ENCODE data around the gene EPC2.
"Not testable (repeated sequence)": the region's sequence is repeated elsewhere in the genome, so short reads cannot be mapped to it uniquely, and the experiment has no call there.

The EPC2 gene

DNA sequence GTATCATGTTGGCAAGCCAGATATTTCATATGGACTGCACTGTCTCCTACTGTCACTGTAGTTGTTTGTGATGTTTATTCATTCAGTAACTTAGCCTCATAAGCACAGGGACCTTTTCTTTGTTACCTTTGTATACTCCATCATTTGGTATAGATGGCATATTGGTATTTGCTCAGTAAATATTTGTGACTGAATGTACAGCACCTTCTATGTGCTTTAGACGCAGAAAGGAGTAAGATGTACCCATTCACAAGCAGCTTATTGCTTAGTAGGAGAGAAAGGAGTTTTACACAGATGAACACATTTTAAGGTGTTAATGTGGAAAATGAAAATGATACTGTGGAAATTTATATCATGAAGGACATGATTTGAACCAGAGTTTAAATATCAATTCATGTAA lies 12.0 kb downstream of the EPC2 start:
- in situ Hi-C loops (cut with HindIII; ENCODE audit: low sequenced_read_pairs) = no loop called here
- DNase-seq (ENCODE audit: low read depth, low spot score) = no peak
- TF ChIP-seq, protein P1, sequence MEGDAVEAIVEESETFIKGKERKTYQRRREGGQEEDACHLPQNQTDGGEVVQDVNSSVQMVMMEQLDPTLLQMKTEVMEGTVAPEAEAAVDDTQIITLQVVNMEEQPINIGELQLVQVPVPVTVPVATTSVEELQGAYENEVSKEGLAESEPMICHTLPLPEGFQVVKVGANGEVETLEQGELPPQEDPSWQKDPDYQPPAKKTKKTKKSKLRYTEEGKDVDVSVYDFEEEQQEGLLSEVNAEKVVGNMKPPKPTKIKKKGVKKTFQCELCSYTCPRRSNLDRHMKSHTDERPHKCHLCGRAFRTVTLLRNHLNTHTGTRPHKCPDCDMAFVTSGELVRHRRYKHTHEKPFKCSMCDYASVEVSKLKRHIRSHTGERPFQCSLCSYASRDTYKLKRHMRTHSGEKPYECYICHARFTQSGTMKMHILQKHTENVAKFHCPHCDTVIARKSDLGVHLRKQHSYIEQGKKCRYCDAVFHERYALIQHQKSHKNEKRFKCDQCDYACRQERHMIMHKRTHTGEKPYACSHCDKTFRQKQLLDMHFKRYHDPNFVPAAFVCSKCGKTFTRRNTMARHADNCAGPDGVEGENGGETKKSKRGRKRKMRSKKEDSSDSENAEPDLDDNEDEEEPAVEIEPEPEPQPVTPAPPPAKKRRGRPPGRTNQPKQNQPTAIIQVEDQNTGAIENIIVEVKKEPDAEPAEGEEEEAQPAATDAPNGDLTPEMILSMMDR (IDR thresholded peaks at IDR 0.05; ENCODE audit: low read depth, low read length) = no peak
- no peak overlapping the region for H3K4me3 ChIP-seq (ENCODE audit: low read depth, low read length)

DNA sequence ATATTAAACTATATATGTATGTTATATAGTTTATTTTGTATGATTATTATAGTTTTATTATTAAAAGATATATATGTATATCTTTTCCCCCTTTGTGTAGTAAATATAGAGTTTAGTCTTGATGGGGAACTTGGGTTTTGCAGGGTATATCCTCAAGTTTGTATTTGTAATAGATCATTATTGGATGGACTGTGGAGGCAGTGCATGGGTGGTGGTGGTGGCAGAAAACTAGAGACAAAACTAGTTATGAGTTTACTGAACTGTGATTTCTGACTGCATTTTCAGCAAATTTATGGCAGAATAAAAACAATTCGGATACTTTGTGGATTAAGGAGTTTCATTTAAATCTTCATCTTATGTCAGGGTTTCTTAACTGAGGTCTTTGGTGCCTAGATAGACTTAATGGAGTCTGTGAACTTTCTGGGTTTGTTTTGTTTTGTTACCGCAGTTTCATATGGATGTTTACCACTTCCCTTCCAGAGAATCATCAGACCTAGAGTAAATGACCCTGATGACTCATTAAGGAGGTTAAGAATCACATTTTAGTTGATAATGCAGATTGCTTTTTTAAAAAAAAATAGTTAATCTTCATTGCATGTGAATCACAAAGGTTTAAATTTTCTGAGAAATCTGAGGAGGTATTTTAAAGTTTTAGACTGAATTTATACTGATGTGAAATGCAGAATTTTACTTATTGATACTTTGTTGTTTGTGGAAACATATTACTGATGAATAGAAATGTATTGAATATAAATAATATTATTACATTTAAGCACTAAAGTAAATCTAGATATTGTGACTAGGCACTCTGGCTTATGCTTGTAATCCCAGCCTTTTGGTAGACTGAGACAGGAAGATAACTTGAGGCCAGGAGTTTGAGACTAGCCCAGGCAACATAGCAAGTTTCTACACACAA lies 14.5 kb downstream of the EPC2 start:
- DNase-seq (ENCODE audit: low read depth, low spot score) = peak; percentile 45
- no peak overlapping the region for H3K4me3 ChIP-seq (ENCODE audit: low read depth, low read length)
- in situ Hi-C loops (cut with HindIII; ENCODE audit: low sequenced_read_pairs) = no loop called here
- TF ChIP-seq, protein P1 (IDR thresholded peaks at IDR 0.05; ENCODE audit: low read depth, low read length) = no peak

DNA sequence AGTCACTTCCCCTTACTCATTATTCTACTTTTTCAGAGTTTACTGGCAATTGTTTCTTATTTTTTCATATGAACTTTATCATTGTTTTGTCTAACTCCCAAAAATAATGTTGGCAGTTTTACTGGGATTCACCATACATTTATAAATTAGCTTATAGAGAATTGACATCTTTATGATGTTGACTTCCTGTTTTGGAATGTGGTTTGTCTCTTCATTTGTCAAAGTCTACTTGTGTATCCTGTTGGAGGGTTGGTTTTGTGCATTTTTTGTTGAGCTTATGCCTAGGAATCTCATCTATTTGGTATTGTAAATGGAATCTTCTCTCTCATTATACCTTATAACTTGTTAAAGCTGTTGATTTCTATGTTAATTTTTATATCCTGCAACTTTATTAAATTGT lies 16.4 kb downstream of the EPC2 start:
- H3K4me3 ChIP-seq (ENCODE audit: low read depth, low read length) = no peak overlapping the region
- TF ChIP-seq, protein P1 (IDR thresholded peaks at IDR 0.05; ENCODE audit: low read depth, low read length) = no peak
- DNase-seq (ENCODE audit: low read depth, low spot score) = no peak
- in situ Hi-C loops (cut with HindIII; ENCODE audit: low sequenced_read_pairs) = no loop called here

DNA sequence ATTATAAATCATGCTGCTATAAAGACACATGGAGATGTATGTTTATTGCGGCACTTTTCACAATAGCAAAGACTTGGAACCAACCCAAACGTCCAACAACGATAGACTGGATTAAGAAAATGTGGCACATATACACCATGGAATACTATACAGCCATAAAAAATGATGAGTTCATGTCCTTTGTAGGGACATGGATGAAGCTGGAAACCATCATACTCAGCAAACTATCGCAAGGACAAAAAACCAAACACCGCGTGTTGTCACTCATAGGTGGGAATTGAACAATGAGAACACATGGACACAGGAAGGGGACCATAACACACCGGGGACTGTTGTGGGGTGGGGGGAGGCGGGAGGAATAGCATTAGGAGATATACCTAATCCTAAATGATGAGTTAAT lies 17.8 kb downstream of the EPC2 start:
- DNase-seq (ENCODE audit: low read depth, low spot score); in situ Hi-C loops (cut with HindIII; ENCODE audit: low sequenced_read_pairs); H3K4me3 ChIP-seq (ENCODE audit: low read depth, low read length): not testable (repeated sequence)

DNA sequence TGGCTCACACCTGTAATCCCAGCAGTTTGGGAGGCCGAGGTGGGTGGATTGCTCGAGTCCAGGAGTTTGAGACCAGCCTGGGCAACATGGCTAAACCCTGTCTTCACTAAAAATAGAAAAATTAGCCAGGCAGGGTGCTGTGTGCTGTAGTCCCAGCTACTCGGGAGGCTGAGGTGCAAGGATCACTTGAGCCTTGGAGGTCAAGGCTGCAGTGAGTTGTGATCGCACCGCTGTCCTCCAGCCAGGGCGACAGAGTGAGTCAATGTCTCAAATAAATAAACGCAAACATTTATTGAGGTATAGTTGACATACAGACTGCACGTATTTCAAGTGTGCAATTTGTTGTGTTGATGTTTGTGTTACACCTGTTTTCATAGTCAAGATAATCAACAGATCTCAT lies 19.7 kb downstream of the EPC2 start:
- no peak for DNase-seq (ENCODE audit: low read depth, low spot score)
- in situ Hi-C loops (cut with HindIII; ENCODE audit: low sequenced_read_pairs) = no loop called here
- no peak overlapping the region for H3K4me3 ChIP-seq (ENCODE audit: low read depth, low read length)
- TF ChIP-seq, protein P1 (IDR thresholded peaks at IDR 0.05; ENCODE audit: low read depth, low read length) = no peak

DNA sequence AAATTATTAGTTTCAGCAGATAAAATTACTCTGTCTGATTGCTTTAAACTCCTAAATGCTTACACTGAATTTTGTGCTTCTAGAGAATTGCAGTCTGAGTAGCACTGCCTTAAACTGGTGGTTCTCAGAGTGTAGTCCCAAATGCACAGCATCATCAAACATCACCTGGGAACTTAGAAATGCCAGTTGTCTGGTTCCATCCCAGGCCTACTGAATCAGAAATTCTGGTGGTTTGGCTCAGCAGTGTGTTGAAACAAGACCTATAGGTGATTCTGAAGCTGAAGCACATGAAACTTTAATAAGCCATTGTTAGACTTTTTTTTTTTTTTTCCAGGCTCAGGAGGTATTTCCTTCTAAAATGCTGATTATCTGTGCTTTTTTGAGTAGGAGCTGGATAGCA lies 22.0 kb downstream of the EPC2 start:
- no peak for DNase-seq (ENCODE audit: low read depth, low spot score)
- H3K4me3 ChIP-seq (ENCODE audit: low read depth, low read length) = no peak overlapping the region
- in situ Hi-C loops (cut with HindIII; ENCODE audit: low sequenced_read_pairs) = no loop called here
- TF ChIP-seq, protein P1 (IDR thresholded peaks at IDR 0.05; ENCODE audit: low read depth, low read length) = no peak

DNA sequence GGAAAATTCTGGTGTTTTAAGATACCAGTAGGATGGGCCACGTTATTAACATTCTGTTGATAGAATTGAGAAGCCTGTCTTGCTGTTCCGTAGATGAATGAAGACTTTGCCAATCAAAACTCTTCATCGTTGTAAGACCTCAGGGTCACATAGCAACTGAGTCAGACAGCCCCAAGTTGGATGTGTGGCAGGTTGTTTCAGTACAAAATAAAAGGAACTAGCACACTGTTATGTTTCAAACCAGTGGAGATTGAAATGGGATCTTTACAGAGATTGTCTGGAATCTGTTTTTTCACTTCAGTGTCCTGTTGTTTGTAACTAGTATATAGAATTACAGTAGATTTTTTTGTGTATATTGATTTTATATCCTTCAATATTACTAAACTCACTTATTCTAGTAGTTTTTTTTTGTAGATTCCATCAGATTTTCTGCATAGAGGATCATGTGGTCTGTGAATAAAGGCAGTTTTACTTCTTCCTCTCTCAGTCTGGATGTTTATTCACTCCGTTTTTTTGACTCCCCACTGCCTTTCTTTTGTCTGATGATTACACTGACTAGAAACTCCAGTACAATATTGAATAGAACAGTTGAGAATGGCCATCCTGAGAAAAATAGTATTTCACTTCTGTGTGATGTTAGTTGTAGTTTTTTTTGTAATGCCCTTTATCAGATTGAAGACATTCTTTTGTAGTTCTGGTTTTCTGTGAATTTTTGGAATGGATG lies 22.7 kb downstream of the EPC2 start:
- TF ChIP-seq, protein P1 (IDR thresholded peaks at IDR 0.05; ENCODE audit: low read depth, low read length) = no peak
- no peak overlapping the region for H3K4me3 ChIP-seq (ENCODE audit: low read depth, low read length)
- in situ Hi-C loops (cut with HindIII; ENCODE audit: low sequenced_read_pairs) = no loop called here
- no peak for DNase-seq (ENCODE audit: low read depth, low spot score)
